Duodenal mucosa (tissue), 2 donors: ENCODE measurements around the gene AKNAD1.

Experiments used
- H3K27ac ChIP-seq: one replicate; pipeline ENCODE4 v1.7.0; 2013; ENCODE audit warnings: low read depth, low read length
- H3K27me3 ChIP-seq, 2 donors: one replicate each; pipeline ENCODE4 v1.7.0; 2013; ENCODE audit warnings: low read length in 2 of 2, control low read depth in 1 of 2; ENCODE audit not compliant: insufficient read depth in 2 of 2, control insufficient read depth in 1 of 2
- H3K36me3 ChIP-seq, 2 donors: one replicate each; pipeline ENCODE4 v1.7.0; 2013; ENCODE audit warnings: low read length in 2 of 2, control low read depth in 1 of 2; ENCODE audit not compliant: insufficient read depth in 2 of 2, control insufficient read depth in 1 of 2
- H3K4me1 ChIP-seq, 2 donors: one replicate each; pipeline ENCODE4 v1.7.0; 2013; ENCODE audit warnings: low read length in 2 of 2, control low read depth in 1 of 2; ENCODE audit not compliant: insufficient read depth in 2 of 2, control insufficient read depth in 1 of 2
- H3K4me3 ChIP-seq, 2 donors: one replicate each; pipeline ENCODE4 v1.7.0; 2013; ENCODE audit warnings: low read length in 2 of 2, low read depth in 1 of 2
- H3K9ac ChIP-seq, 2 donors: one replicate each; pipeline ENCODE4 v1.7.0; 2013; ENCODE audit warnings: low read length in 2 of 2, low read depth in 1 of 2
- H3K9me3 ChIP-seq, 2 donors: one replicate each; pipeline ENCODE4 v1.7.0; 2013; ENCODE audit warnings: low read length in 2 of 2, control low read depth in 1 of 2; ENCODE audit not compliant: control insufficient read depth in 1 of 2

Gene AKNAD1

DNA sequence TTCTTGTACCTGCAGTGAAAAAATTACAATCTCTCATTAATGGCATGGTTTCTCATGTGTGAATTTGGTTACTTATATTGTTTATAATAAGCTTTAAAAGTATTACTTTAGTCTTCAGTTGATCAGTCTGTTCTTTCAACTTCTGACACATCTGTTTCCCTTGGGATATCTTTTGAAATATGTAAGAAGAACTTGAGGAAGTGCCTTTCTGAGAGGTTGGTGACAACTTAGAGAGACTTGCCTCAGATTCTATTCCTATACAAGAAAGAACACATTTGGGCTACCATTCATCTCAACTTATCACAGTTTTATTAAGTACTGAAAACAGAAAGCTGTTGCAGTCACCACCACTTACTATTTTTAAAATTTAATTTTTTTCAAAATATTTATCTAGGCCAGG lies 8.1 kb downstream of the AKNAD1 start:
- H3K27me3 ChIP-seq: no peaks in the 10 kb centered on the region
- H3K36me3 ChIP-seq: no peaks in the 10 kb centered on the region
- H3K4me3 ChIP-seq: no peak overlapping the region
- no peak overlapping the region for H3K27ac ChIP-seq
- no peak overlapping the region for H3K9ac ChIP-seq
- no peaks in the 10 kb centered on the region for H3K9me3 ChIP-seq
- H3K4me1 ChIP-seq: no peaks in the 10 kb centered on the region

DNA sequence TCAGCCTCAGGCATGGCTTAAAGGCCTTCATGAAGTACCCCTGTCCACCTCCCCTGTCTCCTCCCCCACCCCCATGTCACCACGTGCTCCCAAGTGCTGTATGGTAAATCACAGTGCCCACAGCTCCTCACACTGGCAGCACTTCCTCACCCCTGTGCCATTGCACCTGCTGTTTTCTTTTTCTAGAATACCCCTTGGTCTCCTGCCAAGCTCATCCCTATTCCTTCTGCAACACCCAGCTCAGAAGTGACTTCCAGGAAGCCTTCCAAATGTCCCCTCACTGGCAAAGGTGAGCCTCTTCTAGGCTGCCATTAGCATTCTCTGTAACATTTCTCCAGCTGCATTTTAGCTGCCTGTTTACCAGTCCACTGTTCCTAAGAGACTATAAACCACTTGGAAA lies 9.4 kb downstream of the AKNAD1 start:
- Histone ChIP-seq H3K27ac (no peak overlapping the region), H3K4me3 (no peak overlapping the region), H3K4me1 (no peaks in the 10 kb centered on the region), H3K9me3 (no peaks in the 10 kb centered on the region), H3K36me3 (no peaks in the 10 kb centered on the region), H3K27me3 (no peaks in the 10 kb centered on the region), H3K9ac (no peak overlapping the region)

GRCh38 chr1:108845991-108846390 lies 10.9 kb downstream of the AKNAD1 start:
- no peak overlapping the region for H3K4me3 ChIP-seq
- no peaks in the 10 kb centered on the region for H3K4me1 ChIP-seq
- H3K36me3 ChIP-seq: no peaks in the 10 kb centered on the region
- no peak overlapping the region for H3K9ac ChIP-seq
- H3K9me3 ChIP-seq: no peaks in the 10 kb centered on the region
- H3K27me3 ChIP-seq: no peaks in the 10 kb centered on the region
- H3K27ac ChIP-seq: no peak overlapping the region

DNA sequence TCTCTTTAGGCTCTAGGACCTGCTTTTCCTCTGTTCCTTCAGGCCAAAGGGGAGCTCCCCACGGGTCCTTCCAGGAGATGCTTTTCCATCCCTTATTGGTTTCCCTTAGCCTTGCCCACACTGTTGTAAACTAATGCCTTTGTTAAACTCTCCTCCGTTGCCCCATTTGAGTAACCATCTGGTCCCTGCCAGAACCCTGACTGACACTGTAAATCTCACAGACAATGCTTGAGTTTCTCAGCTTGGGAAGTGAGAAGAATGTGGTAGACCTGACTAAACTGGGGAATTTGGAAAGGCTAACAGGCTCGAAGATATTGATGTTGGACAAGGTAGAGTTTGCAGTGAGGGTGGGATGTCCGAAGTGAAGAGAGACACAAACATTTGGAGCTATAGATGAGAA lies 11.4 kb downstream of the AKNAD1 start:
- no peaks in the 10 kb centered on the region for H3K4me1 ChIP-seq
- H3K27ac ChIP-seq: no peak overlapping the region
- H3K9me3 ChIP-seq: no peaks in the 10 kb centered on the region
- no peaks in the 10 kb centered on the region for H3K36me3 ChIP-seq
- H3K9ac ChIP-seq: no peak overlapping the region
- no peak overlapping the region for H3K4me3 ChIP-seq
- no peaks in the 10 kb centered on the region for H3K27me3 ChIP-seq

DNA sequence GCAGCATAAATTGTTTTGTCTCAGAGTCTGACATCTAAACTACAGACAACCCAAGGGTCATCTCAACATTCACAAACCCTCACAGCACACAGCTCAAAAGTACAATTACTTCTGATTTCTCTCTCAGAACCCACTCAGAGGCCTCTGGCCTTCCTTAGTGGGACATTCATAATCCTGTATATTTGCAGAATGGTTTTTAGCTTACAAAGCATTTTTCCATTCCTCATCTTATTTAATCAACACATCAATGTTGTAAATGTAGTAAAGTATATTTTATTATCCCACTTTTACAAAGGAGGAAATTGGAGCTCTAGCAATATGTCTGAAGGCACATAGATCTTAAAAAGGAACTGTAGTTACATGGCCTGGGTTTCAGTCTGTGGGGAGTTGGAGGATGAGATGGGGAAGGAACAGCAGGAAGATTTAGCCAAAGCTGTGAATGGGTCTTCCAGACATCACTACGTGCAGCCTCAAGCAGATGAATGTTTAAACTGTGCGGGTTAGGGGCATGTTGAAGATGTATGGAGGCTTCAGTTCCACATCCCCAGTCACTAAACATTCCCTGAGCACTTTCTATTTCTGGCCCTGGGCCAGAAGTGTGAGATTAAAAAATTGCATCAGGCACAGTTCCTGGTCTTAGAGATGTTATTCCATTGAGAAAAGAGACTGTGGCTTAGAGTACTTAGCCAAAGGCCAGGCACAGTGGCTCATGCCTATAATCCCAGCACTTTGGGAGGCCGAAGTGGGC lies 13.3 kb downstream of the AKNAD1 start:
- Histone ChIP-seq H3K4me3 (no peak overlapping the region), H3K36me3 (no peaks in the 10 kb centered on the region), H3K4me1 (no peaks in the 10 kb centered on the region), H3K9me3 (no peaks in the 10 kb centered on the region), H3K27ac (no peak overlapping the region), H3K27me3 (no peaks in the 10 kb centered on the region), H3K9ac (no peak overlapping the region)

- Histone ChIP-seq H3K27ac (no peak overlapping the region), H3K27me3 (no peaks in the 10 kb centered on the region), H3K9me3 (no peaks in the 10 kb centered on the region), H3K9ac (no peak overlapping the region), H3K36me3 (no peaks in the 10 kb centered on the region), H3K4me1 (no peaks in the 10 kb centered on the region), H3K4me3 (no peak overlapping the region)
Observed at GRCh38 chr1:108842525-108843181, 14.2 kb downstream of the AKNAD1 start.

GRCh38 chr1:108841703-108842102 lies 15.2 kb downstream of the AKNAD1 start:
- Histone ChIP-seq H3K36me3 (no peaks in the 10 kb centered on the region), H3K27ac (no peak overlapping the region)

DNA sequence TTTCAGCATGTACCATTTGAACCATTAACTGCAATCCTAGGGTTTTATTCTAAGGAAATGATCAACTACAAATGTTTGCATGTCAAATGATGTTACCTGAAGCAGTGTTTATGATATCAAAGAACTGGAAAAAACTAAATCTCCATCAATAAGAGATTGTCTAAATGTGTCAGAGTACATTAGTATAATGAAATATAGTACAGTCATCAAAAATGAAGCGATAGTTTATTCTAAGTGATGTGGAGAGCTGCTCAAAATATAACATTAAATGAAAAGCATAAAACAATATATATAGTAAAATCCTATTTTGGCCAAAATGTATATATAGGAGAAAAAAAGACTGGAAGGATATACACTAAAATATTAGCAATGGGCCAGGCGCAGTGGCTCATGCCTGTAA lies 24.0 kb downstream of the AKNAD1 start:
- Histone ChIP-seq H3K4me3 (no peak overlapping the region), H3K9ac (no peak overlapping the region), H3K9me3 (no peaks in the 10 kb centered on the region), H3K27ac (no peak overlapping the region), H3K4me1 (peaks cover 4 to 16% of the 10 kb centered on the region in 2 donors), H3K36me3 (no peaks in the 10 kb centered on the region), H3K27me3 (no peaks in the 10 kb centered on the region)

More at GRCh38 chr1:108841703-108842102, 15.2 kb downstream of the AKNAD1 start:
- Histone ChIP-seq H3K4me3 (no peak overlapping the region), H3K27me3 (no peaks in the 10 kb centered on the region), H3K9ac (no peak overlapping the region), H3K4me1 (no peaks in the 10 kb centered on the region), H3K9me3 (no peaks in the 10 kb centered on the region)

DNA sequence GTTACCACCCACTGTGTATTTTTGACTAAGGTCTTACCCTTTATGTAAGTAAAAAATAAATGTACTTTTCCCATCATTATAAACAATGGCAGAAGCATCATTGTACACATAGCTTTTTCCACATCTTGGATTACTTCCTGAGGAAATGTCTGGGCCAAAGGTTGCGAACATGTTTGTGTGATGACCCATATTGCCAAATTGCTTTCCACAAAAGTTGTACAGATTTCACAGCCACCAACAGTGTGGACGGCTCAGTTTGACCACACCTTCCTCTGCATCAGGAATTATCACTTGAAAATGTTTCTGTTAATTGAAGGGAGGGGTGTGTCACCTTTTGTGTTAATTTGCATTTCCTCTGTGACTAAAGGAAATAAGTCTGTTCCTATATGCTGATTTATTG lies 25.7 kb downstream of the AKNAD1 start:
- Histone ChIP-seq H3K27me3 (no peaks in the 10 kb centered on the region), H3K36me3 (no peaks in the 10 kb centered on the region), H3K4me1 (peaks cover 4 to 18% of the 10 kb centered on the region in 2 donors), H3K9ac (no peak overlapping the region), H3K27ac (no peak overlapping the region), H3K9me3 (no peaks in the 10 kb centered on the region), H3K4me3 (no peak overlapping the region)

GRCh38 chr1:108830119-108831008 lies 26.5 kb downstream of the AKNAD1 start:
- peaks cover 4 to 18% of the 10 kb centered on the region in 2 donors for H3K4me1 ChIP-seq
- peak overlapping the region; percentile 64 for H3K27ac ChIP-seq
- H3K36me3 ChIP-seq: no peaks in the 10 kb centered on the region
- H3K4me3 ChIP-seq: peak overlapping the region in 1 of 2 donors; percentile 21
- no peak overlapping the region for H3K9ac ChIP-seq
- H3K9me3 ChIP-seq: no peaks in the 10 kb centered on the region
- H3K27me3 ChIP-seq: no peaks in the 10 kb centered on the region
